Ishikawa (cell line): ENCODE results near the gene TLR3.

ENCODE experiments used
- CEBPB ChIP-seq: IDR thresholded peaks from 2 replicates; pipeline ENCODE4 v1.6.1; 2012
- CREB1 ChIP-seq: IDR thresholded peaks from 2 replicates; pipeline ENCODE4 v1.6.1; 2012; ENCODE audit warnings: low read depth
- EGR1 ChIP-seq: IDR thresholded peaks from 2 replicates; pipeline ENCODE4 v1.6.1; 2012
- EP300 ChIP-seq: IDR thresholded peaks from 2 replicates; pipeline ENCODE4 v1.6.1; 2012; ENCODE audit warnings: borderline replicate concordance
- FOXM1 ChIP-seq: IDR thresholded peaks from 2 replicates; pipeline ENCODE4 v1.6.1; 2012; ENCODE audit warnings: low read depth, borderline replicate concordance
- MAX ChIP-seq: IDR thresholded peaks from 2 replicates; pipeline ENCODE4 v1.6.1; 2012
- NFIC ChIP-seq: IDR thresholded peaks from 2 replicates; pipeline ENCODE4 v1.6.1; 2012
- RAD21 ChIP-seq: IDR thresholded peaks from 2 replicates; pipeline ENCODE4 v1.6.1; 2012; ENCODE audit warnings: low read depth
- REST ChIP-seq: IDR thresholded peaks from 2 replicates; pipeline ENCODE4 v1.6.1; 2012; ENCODE audit warnings: low read depth, mild to moderate bottlenecking
- TAF1 ChIP-seq: IDR thresholded peaks from 2 replicates; pipeline ENCODE4 v1.6.1; 2012; ENCODE audit warnings: low read depth, mild to moderate bottlenecking
- TCF12 ChIP-seq: IDR thresholded peaks from 2 replicates; pipeline ENCODE4 v1.6.1; 2012; ENCODE audit warnings: low read depth
- TEAD4 ChIP-seq: IDR thresholded peaks from 2 replicates; pipeline ENCODE4 v1.6.1; 2012
- USF1 ChIP-seq: IDR thresholded peaks from 2 replicates; pipeline ENCODE4 v1.6.1; 2012
- YY1 ChIP-seq: IDR thresholded peaks from 2 replicates; pipeline ENCODE4 v1.6.1; 2012; ENCODE audit warnings: low read depth
- ZBTB7A ChIP-seq: IDR thresholded peaks from 2 replicates; pipeline ENCODE4 v1.6.1; 2012; ENCODE audit warnings: low read depth

The TLR3 gene

GRCh38 chr4:186029571-186030398 is 39.2 kb upstream of the TLR3 start:
- no peak for TF ChIP-seq MAX
- no peak for TF ChIP-seq EP300
- TF ChIP-seq ZBTB7A = no peak
- no peak for TF ChIP-seq CREB1
- no peak for TF ChIP-seq FOXM1
- no peak for TF ChIP-seq RAD21
- TF ChIP-seq TEAD4 = no peak
- no peak for TF ChIP-seq NFIC
- TF ChIP-seq REST = no peak
- no peak for TF ChIP-seq TCF12
- no peak for TF ChIP-seq EGR1
- TF ChIP-seq YY1 = no peak
- no peak for TF ChIP-seq TAF1
- no peak for TF ChIP-seq USF1

GRCh38 chr4:186030399-186030775 is 38.6 kb upstream of the TLR3 start:
- no peak for TF ChIP-seq EP300
- no peak for TF ChIP-seq YY1
- TF ChIP-seq EGR1 = no peak
- no peak for TF ChIP-seq RAD21
- no peak for TF ChIP-seq TEAD4
- TF ChIP-seq TAF1 = no peak
- no peak for TF ChIP-seq CEBPB
- TF ChIP-seq CREB1 = no peak
- no peak for TF ChIP-seq REST
- no peak for TF ChIP-seq FOXM1
- no peak for TF ChIP-seq USF1
- no peak for TF ChIP-seq ZBTB7A
- TF ChIP-seq TCF12 = no peak
- no peak for TF ChIP-seq MAX
- TF ChIP-seq NFIC = no peak

- no peak for TF ChIP-seq MAX
- no peak for TF ChIP-seq REST
- no peak for TF ChIP-seq EP300
- no peak for TF ChIP-seq RAD21
Measured at GRCh38 chr4:186030795-186031194, 38.2 kb upstream of the TLR3 start.

GRCh38 chr4:186032259-186032658 is 36.7 kb upstream of the TLR3 start:
- no peak for TF ChIP-seq TCF12
- no peak for TF ChIP-seq MAX
- TF ChIP-seq TAF1 = no peak
- TF ChIP-seq REST = no peak
- TF ChIP-seq TEAD4 = no peak
- no peak for TF ChIP-seq YY1
- TF ChIP-seq EP300 = no peak
- 0 out of 2 replicates have a peak, but pooled peaks have one; percentile 7 for TF ChIP-seq RAD21
- no peak for TF ChIP-seq NFIC
